ENCODE results near the gene KCNK10.

GRCh38 chr14:88146881-88147649 lies 176.0 kb downstream of the KCNK10 start:
- TF ChIP-seq POLR2A (IDR thresholded peaks at IDR 0.05; ENCODE audit: low read length) (no peak), CTCF (IDR thresholded peaks at IDR 0.05) (no peak), RAD21 (conservative IDR thresholded peaks at IDR 0.05 in 1 of 2, IDR thresholded peaks at IDR 0.05 in 1 of 2) (no peak), CEBPB (IDR thresholded peaks at IDR 0.05) (no peak)
